GM21423 (cell line): ENCODE data around the gene TCERG1L.
"Not testable (repeated sequence)": the region's sequence is repeated elsewhere in the genome, so short reads cannot be mapped to it uniquely, and the experiment has no call there.

Source experiments
- ATAC-seq: cut with Tn5 transposase; IDR thresholded peaks from one replicate; pipeline ENCODE4 v1.9.1; 2021; ENCODE audit warnings: mild to moderate bottlenecking, moderate library complexity; ENCODE audit not compliant: unreplicated experiment

Gene TCERG1L

GRCh38 chr10:131168238-131168875 lies 143.2 kb downstream of the TCERG1L start:
- no peak for ATAC-seq

GRCh38 chr10:131167036-131167860 lies 144.3 kb downstream of the TCERG1L start:
- no peak for ATAC-seq

GRCh38 chr10:131166486-131166885 lies 145.0 kb downstream of the TCERG1L start:
- no peak for ATAC-seq

- ATAC-seq = no peak
Observed at GRCh38 chr10:131165092-131165491, 146.4 kb downstream of the TCERG1L start.

GRCh38 chr10:131162866-131163843 lies 148.4 kb downstream of the TCERG1L start:
- ATAC-seq = no peak

- no peak for ATAC-seq
Observed at GRCh38 chr10:131162211-131162610, 149.3 kb downstream of the TCERG1L start.

DNA sequence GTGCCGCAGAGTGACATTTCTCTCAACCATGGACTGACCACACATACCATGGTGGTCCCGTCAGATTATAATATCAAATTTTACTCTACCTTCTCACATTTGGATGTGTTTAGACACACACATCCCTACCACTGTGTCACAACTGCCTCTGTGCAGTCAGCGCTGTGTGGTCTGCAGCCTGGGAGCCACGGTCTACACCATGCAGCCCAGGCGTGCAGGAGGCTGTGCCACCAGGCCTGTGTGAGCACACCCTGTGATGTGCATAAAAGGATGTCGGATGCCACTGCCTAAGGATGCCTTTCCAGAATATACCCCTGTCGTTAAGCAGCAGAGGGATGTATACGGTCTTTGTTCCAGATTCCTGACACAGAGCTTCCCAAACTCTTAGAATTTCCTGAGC lies 150.4 kb downstream of the TCERG1L start:
- ATAC-seq = no peak

DNA sequence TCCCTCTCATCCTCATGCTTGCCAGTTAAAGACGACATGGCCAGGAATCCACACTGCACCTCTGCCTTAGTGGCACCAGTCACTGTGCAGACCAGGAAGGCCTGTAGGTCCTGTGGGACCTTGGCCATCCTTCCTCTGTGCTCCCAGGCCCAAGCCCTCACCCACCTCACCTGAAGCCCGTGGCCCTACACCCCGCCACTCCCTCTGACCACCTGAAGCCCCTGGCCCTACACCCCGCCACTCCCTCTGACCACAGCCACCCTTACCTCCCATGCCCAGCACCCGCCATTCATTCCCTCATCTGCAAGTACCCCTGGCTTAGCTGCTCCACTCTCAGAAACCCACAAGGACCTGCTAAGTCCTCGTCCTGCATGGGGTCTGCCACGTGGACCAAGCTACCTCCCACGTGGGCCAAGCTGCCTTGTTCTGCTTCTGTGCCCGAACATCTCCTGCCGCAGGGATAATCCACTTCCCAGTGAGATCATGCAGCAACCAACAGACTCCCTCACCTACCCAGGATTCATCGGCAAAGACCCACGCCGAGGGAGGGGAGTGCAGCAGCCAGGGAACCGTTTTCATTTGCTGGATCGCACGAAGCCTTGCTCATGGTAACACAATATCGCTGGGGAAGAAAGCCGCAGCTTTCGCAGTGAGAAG lies 151.2 kb downstream of the TCERG1L start:
- no peak for ATAC-seq

- ATAC-seq = no peak
Observed at GRCh38 chr10:131159771-131160170, 151.8 kb downstream of the TCERG1L start.

DNA sequence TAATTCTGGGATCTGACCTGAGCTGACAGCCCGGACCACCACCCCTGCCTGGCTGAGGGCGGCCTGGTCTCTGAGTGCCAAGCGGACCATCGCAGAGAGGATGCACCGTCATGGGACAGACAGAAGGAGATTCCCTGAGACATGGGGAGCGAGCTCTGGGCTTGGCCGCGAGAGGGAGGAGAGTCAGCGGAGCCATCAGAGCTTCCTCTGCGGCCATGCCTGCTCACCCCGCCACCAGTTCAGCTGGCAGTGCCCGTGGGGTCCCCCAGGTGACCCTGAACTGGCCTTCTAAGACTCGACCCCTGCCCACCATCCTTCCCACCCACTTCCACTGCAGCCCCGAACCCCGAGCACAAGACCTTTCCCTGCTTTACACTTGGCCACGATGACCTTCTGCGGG lies 152.8 kb downstream of the TCERG1L start:
- ATAC-seq = no peak

DNA sequence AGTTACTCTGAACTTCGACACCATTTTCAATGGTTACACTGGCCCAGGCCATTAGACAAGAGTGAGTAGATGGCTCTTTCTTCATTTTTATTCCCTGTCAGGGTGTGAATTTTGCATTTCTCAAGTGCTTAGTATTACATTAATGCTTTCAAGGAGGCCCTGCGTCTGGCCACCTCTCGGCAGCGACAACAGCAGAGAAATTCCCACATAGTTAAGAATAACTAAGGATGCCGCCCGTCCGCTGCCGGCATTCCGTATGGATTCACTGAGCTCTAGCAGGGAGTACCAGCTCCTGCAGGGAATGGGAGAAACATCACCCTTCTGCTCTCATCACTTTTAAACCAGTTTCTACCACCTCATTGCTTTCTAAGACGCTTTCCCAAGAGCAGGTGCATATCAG lies 153.6 kb downstream of the TCERG1L start:
- no peak for ATAC-seq

GRCh38 chr10:131155876-131156230 lies 155.7 kb downstream of the TCERG1L start:
- ATAC-seq = no peak

- no peak for ATAC-seq
Observed at GRCh38 chr10:131155218-131155875, 156.2 kb downstream of the TCERG1L start.

DNA sequence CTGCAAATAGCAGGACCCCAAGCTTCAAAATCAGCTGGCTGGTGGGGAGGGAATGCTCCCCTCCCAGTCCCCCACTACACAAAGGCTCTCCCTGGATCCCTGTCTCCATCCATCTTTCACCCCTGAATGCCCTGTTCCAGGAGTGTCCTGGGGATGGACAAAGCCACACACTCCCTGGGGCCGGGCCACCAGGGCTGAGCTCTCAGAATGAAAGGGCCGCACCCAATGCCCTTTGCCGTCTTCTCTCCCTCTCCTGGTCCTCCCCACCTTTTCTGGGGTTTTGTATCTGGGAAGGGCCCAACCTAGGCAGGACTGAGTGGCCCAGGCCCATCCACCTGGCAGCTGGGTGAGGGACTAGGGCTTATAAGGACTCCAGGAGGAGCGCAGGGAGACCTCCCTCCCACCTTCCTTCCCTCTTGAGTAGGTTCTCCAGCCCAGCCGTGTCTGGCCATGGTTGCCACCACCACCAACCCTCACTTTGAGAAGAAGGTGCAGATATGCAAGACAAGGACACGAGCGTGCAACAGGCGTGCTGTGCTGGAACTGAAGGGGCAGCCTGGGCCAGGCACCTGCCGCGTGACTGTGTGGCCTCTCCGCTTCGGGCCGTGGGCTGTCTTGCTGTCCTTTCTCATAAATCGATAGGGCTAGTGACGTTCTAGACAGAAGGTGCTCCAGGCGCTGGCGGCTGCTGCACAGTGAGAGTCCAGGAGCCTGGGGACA lies 157.1 kb downstream of the TCERG1L start:
- no peak for ATAC-seq

DNA sequence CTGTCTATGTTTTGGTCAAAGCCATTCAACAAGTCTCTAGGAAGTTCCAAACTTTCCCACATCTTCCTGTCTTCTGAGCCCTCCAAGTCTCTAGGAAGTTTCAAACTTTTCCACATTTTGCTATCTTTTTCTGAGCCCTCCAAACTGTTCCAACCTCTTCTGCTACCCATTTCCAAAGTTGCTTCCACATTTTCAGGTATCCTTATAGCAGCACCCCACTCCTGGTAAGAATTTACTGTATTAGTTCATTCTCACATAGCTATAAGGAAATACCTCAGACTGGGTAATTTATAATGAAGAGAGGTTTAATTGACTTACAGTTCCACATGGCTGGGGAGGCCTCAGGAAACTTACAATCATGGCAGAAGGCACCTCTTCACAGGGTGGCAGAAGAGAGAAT lies 159.1 kb downstream of the TCERG1L start:
- ATAC-seq = not testable (repeated sequence)

GRCh38 chr10:131150126-131150525 lies 161.4 kb downstream of the TCERG1L start:
- ATAC-seq = no peak

GRCh38 chr10:131149586-131149985 lies 161.9 kb downstream of the TCERG1L start:
- no peak for ATAC-seq

GRCh38 chr10:131149111-131149510 lies 162.4 kb downstream of the TCERG1L start:
- ATAC-seq = no peak

DNA sequence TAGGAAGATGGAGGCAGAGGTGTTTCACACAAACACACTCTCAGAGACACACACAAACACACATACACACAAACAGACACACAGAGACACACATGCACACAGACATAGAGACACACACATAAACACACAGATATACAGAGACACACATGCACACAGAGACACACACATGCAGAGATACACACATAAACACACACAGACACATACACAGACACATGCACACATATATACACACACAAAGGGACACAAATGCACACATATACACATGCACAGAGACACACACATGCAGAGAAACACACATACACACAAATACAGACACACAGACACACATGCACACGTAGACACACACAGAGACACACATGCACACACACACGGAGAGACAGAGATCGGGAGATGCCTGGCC lies 163.3 kb downstream of the TCERG1L start:
- ATAC-seq = no peak
